ENCODE measurements around the gene MX1. TPM values are rescaled to one million over a fixed set of nuclear protein-coding genes. Genes with fewer than 3 reads are reported as not detected.

MX1 gene
- total RNA-seq, 2 experiments from 2014 or later: 23.9 to 24.7 TPM

DNA sequence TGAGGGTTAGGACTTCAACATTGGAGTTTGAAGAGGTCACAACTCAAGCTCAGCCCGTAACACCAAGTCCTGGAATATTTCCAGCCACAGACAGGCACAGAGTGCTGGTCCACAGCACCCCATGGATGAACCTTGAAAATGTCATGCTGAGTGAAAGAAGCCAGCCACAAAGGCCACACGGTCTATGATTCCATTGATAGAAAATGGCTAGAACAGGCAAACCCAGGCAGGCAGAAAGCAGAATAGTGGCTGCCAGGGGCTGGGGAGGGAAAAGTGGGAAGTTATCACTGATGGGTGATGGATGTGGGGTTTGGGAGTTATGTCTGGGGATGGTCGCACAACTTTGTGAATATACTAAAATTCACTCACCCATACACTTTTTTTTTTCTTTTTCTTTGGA lies 21.3 kb downstream of the MX1 start:
- POLR2A ChIA-PET: no interaction called here
- Histone ChIP-seq H3K4me3 (ENCODE audit: low read depth, low read length, poor library complexity, severe bottlenecking) (no peak overlapping the region), H3K27ac (ENCODE audit: low read depth, low read length, poor library complexity, severe bottlenecking) (no peak overlapping the region), H3K36me3 (ENCODE audit: insufficient read depth, low read length) (peaks cover 12% of the 10 kb centered on the region), H2AFZ (ENCODE audit: low read length) (no peak overlapping the region), H3K9me2 (ENCODE audit: insufficient read depth, low read length) (no peaks in the 10 kb centered on the region), H3K4me2 (ENCODE audit: low read length) (no peak overlapping the region), H4K20me1 (ENCODE audit: insufficient read depth, low read length) (no peaks in the 10 kb centered on the region), H3K79me2 (ENCODE audit: insufficient read depth, low read depth, low read length) (no peaks in the 10 kb centered on the region), H3K9me3 (ENCODE audit: low read length) (no peaks in the 10 kb centered on the region), H3K4me1 (ENCODE audit: insufficient read depth, low read length, poor library complexity, severe bottlenecking) (no peaks in the 10 kb centered on the region)
- BruUV-seq (replicated peaks): no TSS peak
- DNase-seq (ENCODE audit: low spot score): no peak
- CTCF ChIA-PET (ENCODE audit: unreplicated experiment): no interaction called here
- TF ChIP-seq EZH2phosphoT487 (IDR thresholded peaks at IDR 0.05; ENCODE audit: borderline replicate concordance, low read depth, low read length) (no peak), CTCF (conservative IDR thresholded peaks at IDR 0.05; ENCODE audit: low read length) (no peak)
- intact Hi-C loops (cut with micrococcal nuclease; ENCODE audit: unreplicated experiment): no loop called here

DNA sequence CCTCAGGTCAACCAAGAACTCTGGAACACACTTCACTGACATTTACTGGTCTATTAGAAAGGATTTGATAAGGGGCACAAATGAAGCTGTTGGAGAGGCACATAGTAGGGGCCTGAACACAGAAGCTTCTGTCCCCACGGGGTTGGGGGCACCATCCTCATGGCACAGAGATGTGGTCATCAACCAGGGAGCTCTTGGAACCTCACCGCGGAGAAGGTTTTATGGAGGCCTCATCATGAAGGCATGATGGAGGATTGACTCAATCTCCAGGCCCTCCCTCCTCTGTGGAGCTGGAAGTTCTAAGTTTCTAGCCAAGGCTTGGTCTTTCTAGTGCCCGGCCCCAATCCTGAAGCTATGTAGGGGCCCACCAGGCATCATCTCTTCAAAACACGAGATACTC lies 23.6 kb downstream of the MX1 start:
- H3K9me2 ChIP-seq (ENCODE audit: insufficient read depth, low read length): no peaks in the 10 kb centered on the region
- no peak overlapping the region for H3K4me2 ChIP-seq (ENCODE audit: low read length)
- no TSS peak for BruUV-seq (replicated peaks)
- H3K27ac ChIP-seq (ENCODE audit: low read depth, low read length, poor library complexity, severe bottlenecking): no peak overlapping the region
- no peak overlapping the region for H2AFZ ChIP-seq (ENCODE audit: low read length)
- no peak for DNase-seq (ENCODE audit: low spot score)
- ChIA-PET POLR2A (interaction anchor here (0.6 kb wide), 1 partner anchor 1635 kb away, joined by 3 read pairs; no protein-coding TSS in a partner anchor), CTCF (ENCODE audit: unreplicated experiment) (interaction anchor here (1.6 kb wide), 1 partner anchor 166 kb away, joined by 3 read pairs; no protein-coding TSS in a partner anchor)
- H4K20me1 ChIP-seq (ENCODE audit: insufficient read depth, low read length): no peaks in the 10 kb centered on the region
- H3K79me2 ChIP-seq (ENCODE audit: insufficient read depth, low read depth, low read length): no peaks in the 10 kb centered on the region
- intact Hi-C loops (cut with micrococcal nuclease; ENCODE audit: unreplicated experiment): no loop called here
- TF ChIP-seq CTCF (conservative IDR thresholded peaks at IDR 0.05; ENCODE audit: low read length) (no peak), EZH2phosphoT487 (IDR thresholded peaks at IDR 0.05; ENCODE audit: borderline replicate concordance, low read depth, low read length) (no peak)
- H3K9me3 ChIP-seq (ENCODE audit: low read length): no peaks in the 10 kb centered on the region
- no peak overlapping the region for H3K4me3 ChIP-seq (ENCODE audit: low read depth, low read length, poor library complexity, severe bottlenecking)
- peaks cover 4% of the 10 kb centered on the region; the same call in 1 of the 2 replicates for H3K36me3 ChIP-seq (ENCODE audit: insufficient read depth, low read length)
- H3K4me1 ChIP-seq (ENCODE audit: insufficient read depth, low read length, poor library complexity, severe bottlenecking): no peaks in the 10 kb centered on the region

DNA sequence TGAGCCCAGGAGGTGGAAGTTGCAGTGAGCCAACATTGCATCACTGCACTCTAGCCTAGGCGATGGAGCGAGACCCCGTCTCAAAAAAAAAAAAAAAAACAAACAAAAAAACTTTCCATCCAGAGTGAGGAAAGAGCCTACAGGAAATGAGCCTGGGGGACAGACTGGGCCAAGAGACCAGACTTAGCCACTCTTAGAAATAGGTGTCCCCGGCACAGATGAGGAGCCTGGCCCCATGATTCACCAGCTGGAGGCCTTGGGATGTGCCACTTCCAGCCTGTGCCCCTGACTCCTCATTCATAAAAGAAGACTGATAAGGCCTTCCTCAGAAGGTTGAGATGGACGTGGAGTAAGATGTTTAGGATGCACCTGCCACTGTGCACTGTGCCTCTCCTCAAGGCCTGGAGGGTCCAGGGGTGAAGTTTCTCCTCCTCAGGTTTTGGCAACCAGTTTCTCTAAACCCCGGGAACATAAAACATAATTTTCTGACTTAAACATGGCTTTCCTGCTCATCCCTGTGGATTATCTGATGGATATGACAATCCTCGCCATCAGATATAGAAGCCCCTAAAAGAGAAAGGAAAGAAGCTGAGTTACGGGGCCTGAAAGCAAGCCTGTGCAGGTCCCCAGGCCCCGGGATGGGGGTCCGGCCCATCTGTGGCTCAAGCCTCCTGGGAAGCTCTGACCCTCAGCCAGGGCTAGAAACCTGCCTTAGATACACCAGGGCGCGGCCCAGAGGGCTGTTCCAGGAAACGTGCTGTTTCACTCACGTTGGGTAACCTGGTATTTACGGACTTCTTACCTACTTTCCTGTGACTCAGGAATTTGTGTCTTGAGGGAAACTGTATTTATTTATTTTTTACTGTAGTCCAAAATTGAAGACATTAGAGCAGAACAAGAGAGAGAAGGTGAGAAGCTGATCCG lies 26.0 kb downstream of the MX1 start:
- Histone ChIP-seq H3K36me3 (ENCODE audit: insufficient read depth, low read length) (no peaks in the 10 kb centered on the region; the same call in 1 of the 2 replicates), H3K4me2 (ENCODE audit: low read length) (no peak overlapping the region), H4K20me1 (ENCODE audit: insufficient read depth, low read length) (no peaks in the 10 kb centered on the region), H3K79me2 (ENCODE audit: insufficient read depth, low read depth, low read length) (no peaks in the 10 kb centered on the region), H3K4me3 (ENCODE audit: low read depth, low read length, poor library complexity, severe bottlenecking) (no peak overlapping the region), H3K27ac (ENCODE audit: low read depth, low read length, poor library complexity, severe bottlenecking) (no peak overlapping the region), H3K4me1 (ENCODE audit: insufficient read depth, low read length, poor library complexity, severe bottlenecking) (no peaks in the 10 kb centered on the region), H3K9me3 (ENCODE audit: low read length) (no peaks in the 10 kb centered on the region), H3K9me2 (ENCODE audit: insufficient read depth, low read length) (no peaks in the 10 kb centered on the region), H2AFZ (ENCODE audit: low read length) (no peak overlapping the region)
- BruUV-seq (replicated peaks): no TSS peak
- intact Hi-C loops (cut with micrococcal nuclease; ENCODE audit: unreplicated experiment): no loop called here
- CTCF ChIA-PET (ENCODE audit: unreplicated experiment): no interaction called here
- DNase-seq (ENCODE audit: low spot score): peak; percentile 24
- TF ChIP-seq CTCF (conservative IDR thresholded peaks at IDR 0.05; ENCODE audit: low read length) (no peak), EZH2phosphoT487 (IDR thresholded peaks at IDR 0.05; ENCODE audit: borderline replicate concordance, low read depth, low read length) (no peak)
- POLR2A ChIA-PET: interaction anchor here (0.6 to 1.4 kb wide), 2 partner anchors 16 to 20 kb away, joined by 4 read pairs; no protein-coding TSS in a partner anchor

Data from OCI-LY7 (cell line).